BE2C (cell line): ENCODE results near the gene TREM1.

Experiments
- DNase-seq: peaks from one replicate; pipeline ENCODE4 v3.0.0-alpha.2; 2020
- H3K27me3 ChIP-seq: fragments of 250-450 bp; sonication (Bioruptor Pico); 2 replicates; pipeline ENCODE4 v1.5.1; 2020; ENCODE audit warnings: mild to moderate bottlenecking
- H3K36me3 ChIP-seq: fragments of 250-450 bp; sonication (Bioruptor Pico); 2 replicates; pipeline ENCODE4 v1.5.1; 2020; ENCODE audit warnings: mild to moderate bottlenecking
- H3K4me1 ChIP-seq: fragments of 250-450 bp; sonication (Bioruptor Pico); 2 replicates; pipeline ENCODE4 v1.5.1; 2020
- H3K4me3 ChIP-seq: 2 replicates; pipeline ENCODE4 v1.5.1; 2011; ENCODE audit warnings: low read depth, low read length
- H3K9me3 ChIP-seq: fragments of 250-450 bp; sonication (Bioruptor Pico); 2 replicates; pipeline ENCODE4 v1.5.1; 2020
- TF ChIP-seq, protein P1 (sequence below): IDR thresholded peaks from 2 replicates; pipeline ENCODE4 v1.5.1; 2012; ENCODE audit warnings: mild to moderate bottlenecking, low read depth, low read length

Gene TREM1

DNA sequence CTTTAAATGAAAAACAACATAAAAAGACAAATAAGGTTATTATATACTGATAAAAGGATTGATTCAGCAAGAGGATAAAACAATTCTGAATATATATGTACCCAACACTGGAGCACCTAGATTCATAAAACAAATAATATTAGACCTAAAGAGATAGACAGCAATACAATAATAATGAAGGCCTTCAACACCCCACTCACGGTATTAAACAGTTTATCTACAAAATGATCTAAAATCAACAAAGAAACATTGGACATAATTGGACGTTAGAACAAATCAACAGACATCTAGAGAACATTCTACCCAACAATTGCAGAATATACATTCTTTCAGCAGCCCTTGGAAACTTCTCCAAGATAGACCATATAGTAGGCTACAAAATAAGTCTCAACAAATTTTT lies 24.1 kb downstream of the TREM1 start:
- TF ChIP-seq, protein P1, sequence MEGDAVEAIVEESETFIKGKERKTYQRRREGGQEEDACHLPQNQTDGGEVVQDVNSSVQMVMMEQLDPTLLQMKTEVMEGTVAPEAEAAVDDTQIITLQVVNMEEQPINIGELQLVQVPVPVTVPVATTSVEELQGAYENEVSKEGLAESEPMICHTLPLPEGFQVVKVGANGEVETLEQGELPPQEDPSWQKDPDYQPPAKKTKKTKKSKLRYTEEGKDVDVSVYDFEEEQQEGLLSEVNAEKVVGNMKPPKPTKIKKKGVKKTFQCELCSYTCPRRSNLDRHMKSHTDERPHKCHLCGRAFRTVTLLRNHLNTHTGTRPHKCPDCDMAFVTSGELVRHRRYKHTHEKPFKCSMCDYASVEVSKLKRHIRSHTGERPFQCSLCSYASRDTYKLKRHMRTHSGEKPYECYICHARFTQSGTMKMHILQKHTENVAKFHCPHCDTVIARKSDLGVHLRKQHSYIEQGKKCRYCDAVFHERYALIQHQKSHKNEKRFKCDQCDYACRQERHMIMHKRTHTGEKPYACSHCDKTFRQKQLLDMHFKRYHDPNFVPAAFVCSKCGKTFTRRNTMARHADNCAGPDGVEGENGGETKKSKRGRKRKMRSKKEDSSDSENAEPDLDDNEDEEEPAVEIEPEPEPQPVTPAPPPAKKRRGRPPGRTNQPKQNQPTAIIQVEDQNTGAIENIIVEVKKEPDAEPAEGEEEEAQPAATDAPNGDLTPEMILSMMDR = no peak
- Histone ChIP-seq H3K9me3 (no peaks in the 10 kb centered on the region), H3K4me3 (no peak overlapping the region), H3K27me3 (no peaks in the 10 kb centered on the region), H3K4me1 (no peaks in the 10 kb centered on the region), H3K36me3 (no peaks in the 10 kb centered on the region)
- DNase-seq = no peak

DNA sequence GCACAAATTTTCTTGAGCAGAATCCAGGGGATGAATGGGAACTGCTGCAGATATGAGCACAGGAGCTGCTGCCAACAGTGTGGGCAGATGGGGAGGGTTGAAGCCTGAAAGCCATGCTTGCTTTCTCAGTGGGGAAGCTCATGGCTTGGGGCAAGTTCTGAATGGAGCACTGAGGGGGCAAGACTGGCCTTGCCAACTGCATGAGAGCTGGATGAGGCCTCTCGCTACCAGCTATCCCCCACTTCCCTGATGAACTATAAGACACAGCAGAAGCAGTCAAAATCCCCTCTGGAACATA lies 28.3 kb downstream of the TREM1 start:
- no peaks in the 10 kb centered on the region for H3K36me3 ChIP-seq
- no peaks in the 10 kb centered on the region for H3K9me3 ChIP-seq
- no peak for DNase-seq
- no peaks in the 10 kb centered on the region for H3K4me1 ChIP-seq
- H3K27me3 ChIP-seq = no peaks in the 10 kb centered on the region
- no peak overlapping the region for H3K4me3 ChIP-seq
- TF ChIP-seq, protein P1 = no peak

DNA sequence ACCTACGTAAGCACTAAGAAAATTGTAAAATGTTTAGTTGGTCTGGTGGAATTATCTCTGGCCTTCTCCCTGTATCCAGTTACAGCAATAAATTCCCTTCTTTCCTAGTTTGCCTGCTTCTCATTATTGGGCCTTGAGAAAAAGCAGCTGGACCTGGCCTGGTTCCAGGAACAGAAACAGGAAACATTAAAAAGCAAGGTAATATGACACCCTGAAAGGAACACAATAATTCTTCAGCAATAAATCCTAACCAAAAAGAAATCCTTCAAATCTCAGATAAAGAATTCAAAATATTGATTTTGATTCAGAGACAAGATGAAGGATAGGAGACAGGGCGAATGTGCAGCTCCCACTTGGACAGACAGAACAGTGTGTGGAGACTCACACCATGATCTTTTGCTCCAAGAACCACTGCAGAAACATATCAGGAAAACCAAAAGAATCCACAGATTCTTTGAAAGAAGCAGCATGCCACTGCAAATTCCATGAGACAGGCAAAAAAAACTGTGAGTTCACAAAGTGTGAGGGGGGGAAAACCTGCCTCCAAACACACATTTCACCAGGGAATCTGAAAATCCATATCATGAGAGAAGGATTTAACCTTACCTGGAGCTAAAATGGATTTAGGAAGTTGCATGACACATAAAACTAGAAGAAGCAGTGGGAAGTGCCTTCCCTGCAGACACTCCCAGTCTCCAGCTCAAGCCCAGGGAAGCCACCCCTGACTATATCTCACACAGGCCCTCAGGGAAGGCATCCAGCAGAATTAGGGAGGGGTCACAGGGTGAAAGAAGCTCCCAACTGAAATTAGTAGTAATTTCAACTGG lies 28.9 kb downstream of the TREM1 start:
- TF ChIP-seq, protein P1 = no peak
- Histone ChIP-seq H3K4me1 (no peaks in the 10 kb centered on the region), H3K36me3 (no peaks in the 10 kb centered on the region), H3K4me3 (no peak overlapping the region), H3K27me3 (no peaks in the 10 kb centered on the region), H3K9me3 (no peaks in the 10 kb centered on the region)
- DNase-seq = no peak

DNA sequence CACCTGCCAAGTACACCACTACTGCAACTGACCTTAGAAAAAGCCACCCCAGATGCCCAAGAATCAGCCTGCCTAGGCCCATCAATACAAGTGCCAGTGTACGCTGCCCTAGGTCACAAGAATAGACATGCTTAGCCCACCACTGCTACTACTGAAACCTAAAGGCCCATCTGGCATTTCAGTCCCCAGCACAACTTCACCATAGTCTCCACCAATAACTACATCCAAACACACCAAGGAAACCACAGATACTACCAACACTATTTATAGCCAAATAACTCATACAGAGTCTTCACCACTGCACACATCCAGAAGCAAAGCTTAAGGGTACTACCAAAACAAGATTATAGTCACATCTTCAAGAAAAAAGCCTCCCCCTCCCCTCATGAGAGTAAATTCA lies 30.1 kb downstream of the TREM1 start:
- H3K27me3 ChIP-seq = no peaks in the 10 kb centered on the region
- H3K36me3 ChIP-seq = no peaks in the 10 kb centered on the region
- TF ChIP-seq, protein P1 = no peak
- H3K4me1 ChIP-seq = no peaks in the 10 kb centered on the region
- no peak for DNase-seq
- no peaks in the 10 kb centered on the region for H3K9me3 ChIP-seq
- H3K4me3 ChIP-seq = no peak overlapping the region

DNA sequence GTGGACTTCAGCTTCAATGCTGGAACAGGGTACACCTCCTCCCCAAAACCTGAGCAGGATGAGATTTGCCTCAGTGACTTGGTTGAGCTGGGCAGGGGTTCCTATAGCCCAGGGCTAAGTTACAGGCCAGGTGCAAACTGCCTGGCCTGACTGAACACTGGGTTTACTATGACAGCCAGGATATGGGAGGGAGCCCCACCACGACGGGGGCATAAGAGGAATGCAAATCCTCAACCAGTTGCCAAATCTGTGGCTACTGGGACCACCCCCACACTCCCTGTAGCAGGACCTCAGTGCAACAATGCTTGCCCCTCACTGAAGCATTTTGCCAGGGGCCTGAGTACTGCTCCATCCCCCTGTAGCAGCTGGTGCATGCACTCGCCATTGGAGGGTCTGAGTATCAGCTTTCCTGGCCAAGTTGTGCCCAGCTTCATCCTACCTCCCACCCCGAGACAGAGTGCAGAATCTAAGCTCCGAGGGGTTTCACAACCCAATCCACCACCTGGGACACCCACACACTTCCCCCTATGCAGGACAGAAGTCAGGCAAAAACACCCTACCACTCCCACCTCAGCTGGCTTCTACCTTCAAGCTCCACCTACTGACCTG lies 30.7 kb downstream of the TREM1 start:
- DNase-seq = no peak
- Histone ChIP-seq H3K4me3 (no peak overlapping the region), H3K4me1 (no peaks in the 10 kb centered on the region), H3K9me3 (no peaks in the 10 kb centered on the region), H3K27me3 (no peaks in the 10 kb centered on the region), H3K36me3 (no peaks in the 10 kb centered on the region)
- TF ChIP-seq, protein P1 = no peak

DNA sequence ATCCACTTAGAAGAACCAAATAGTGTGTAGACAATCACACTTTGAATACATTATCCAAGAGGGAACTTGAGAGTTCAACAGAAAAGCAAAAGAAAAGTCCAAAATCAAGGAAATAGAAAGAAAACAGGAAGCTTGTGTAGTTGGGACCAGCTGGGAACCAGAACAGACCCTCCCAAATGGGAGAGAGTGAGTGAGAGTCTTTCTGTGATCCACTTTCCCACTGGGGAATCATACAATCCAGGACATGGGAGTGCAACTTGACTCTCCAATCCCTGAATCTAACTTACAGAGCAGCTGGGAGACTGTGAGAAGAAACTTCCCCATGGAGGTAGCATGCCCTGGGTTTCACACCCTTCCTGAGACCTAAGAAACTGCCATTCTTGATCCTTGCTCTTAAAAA lies 31.4 kb downstream of the TREM1 start:
- no peaks in the 10 kb centered on the region for H3K27me3 ChIP-seq
- no peaks in the 10 kb centered on the region for H3K36me3 ChIP-seq
- TF ChIP-seq, protein P1 = no peak
- H3K4me1 ChIP-seq = no peaks in the 10 kb centered on the region
- H3K9me3 ChIP-seq = no peaks in the 10 kb centered on the region
- no peak for DNase-seq
- no peak overlapping the region for H3K4me3 ChIP-seq
